Measurements from ENCODE around the gene PPP2R5B. TPM values are rescaled to one million over a fixed set of nuclear protein-coding genes. Genes with fewer than 3 reads are reported as not detected.

PPP2R5B gene
- total RNA-seq, 1 experiment from 2014 or later = 8.7 TPM

- no peak for TF ChIP-seq ARID4B (CRISPR knock-in tag; IDR thresholded peaks at IDR 0.05; ENCODE audit: borderline replicate concordance)
These were observed 32.1 kb upstream of the PPP2R5B start (continued) for GRCh38 chr11:64892411-64892831.

- ATAC-seq = no peak
- Mint-ChIP-seq H3K27me3 (ENCODE audit: low read depth) (no peaks in the 10 kb centered on the region), H3K4me3 (no peak overlapping the region), H3K4me1 (peaks cover 10% of the 10 kb centered on the region), H3K36me3 (0 out of 2 replicates have a peak, but pooled peaks cover 3% of the 10 kb centered on the region), H3K9me3 (no peaks in the 10 kb centered on the region), H3K27ac (no peak overlapping the region)
- no peak for TF ChIP-seq USF1 (CRISPR knock-in tag; IDR thresholded peaks at IDR 0.05)
- no peak for TF ChIP-seq HMGA2 (CRISPR knock-in tag; IDR thresholded peaks at IDR 0.05)
- TF ChIP-seq ZNF423 (CRISPR knock-in tag; IDR thresholded peaks at IDR 0.05) = no peak
- no peak for TF ChIP-seq ZSCAN18 (CRISPR knock-in tag; IDR thresholded peaks at IDR 0.05)
- TF ChIP-seq ZNF263 (CRISPR knock-in tag; IDR thresholded peaks at IDR 0.05; ENCODE audit: low read depth) = no peak
- no peak for TF ChIP-seq ZNF281 (CRISPR knock-in tag; IDR thresholded peaks at IDR 0.05)
- TF ChIP-seq SMAD4 (CRISPR knock-in tag; IDR thresholded peaks at IDR 0.05) = no peak
- TF ChIP-seq PREB (CRISPR knock-in tag; IDR thresholded peaks at IDR 0.05; ENCODE audit: borderline replicate concordance) = no peak
- TF ChIP-seq TEAD1 (CRISPR knock-in tag; IDR thresholded peaks at IDR 0.05) = no peak
- TF ChIP-seq CDX4 (CRISPR knock-in tag; IDR thresholded peaks at IDR 0.05; ENCODE audit: borderline replicate concordance) = no peak
- no peak for TF ChIP-seq ZBTB43 (CRISPR knock-in tag; IDR thresholded peaks at IDR 0.05)
- TF ChIP-seq E2F4 (CRISPR knock-in tag; IDR thresholded peaks at IDR 0.05; ENCODE audit: borderline replicate concordance, low read depth) = no peak
- no peak for TF ChIP-seq ZNF671 (CRISPR knock-in tag; IDR thresholded peaks at IDR 0.05)
- no peak for TF ChIP-seq NFATC4 (CRISPR knock-in tag; IDR thresholded peaks at IDR 0.05)
- TF ChIP-seq FOXJ3 (CRISPR knock-in tag; IDR thresholded peaks at IDR 0.05; ENCODE audit: borderline replicate concordance) = no peak
- no peak for TF ChIP-seq RELA (CRISPR knock-in tag; IDR thresholded peaks at IDR 0.05; ENCODE audit: borderline replicate concordance)
- TF ChIP-seq ZBTB21 (CRISPR knock-in tag; IDR thresholded peaks at IDR 0.05; ENCODE audit: borderline replicate concordance) = no peak
- no peak for TF ChIP-seq ZMAT4 (CRISPR knock-in tag; IDR thresholded peaks at IDR 0.05)
- TF ChIP-seq GRHL2 (CRISPR knock-in tag; IDR thresholded peaks at IDR 0.05; ENCODE audit: insufficient replicate concordance, severe bottlenecking) = no peak
- no peak for TF ChIP-seq SMAD3 (CRISPR knock-in tag; IDR thresholded peaks at IDR 0.05; ENCODE audit: borderline replicate concordance)
- no peak for DNase-seq (ENCODE audit: low spot score)
- ChIA-PET CTCF (interaction anchor here (1.0 to 22.9 kb wide), 4 partner anchors 18 to 105 kb away, joined by 3 to 372 read pairs (median 8); partner anchors contain the start of gene CDC42BPG), POLR2A (no interaction called here)
These were observed 31.7 kb upstream of the PPP2R5B start for GRCh38 chr11:64892838-64893193.
